ENCODE results near the gene CNTD1.
"Not testable (repeated sequence)": the region's sequence is repeated elsewhere in the genome, so short reads cannot be mapped to it uniquely, and the experiment has no call there.

The CNTD1 gene, protein sequence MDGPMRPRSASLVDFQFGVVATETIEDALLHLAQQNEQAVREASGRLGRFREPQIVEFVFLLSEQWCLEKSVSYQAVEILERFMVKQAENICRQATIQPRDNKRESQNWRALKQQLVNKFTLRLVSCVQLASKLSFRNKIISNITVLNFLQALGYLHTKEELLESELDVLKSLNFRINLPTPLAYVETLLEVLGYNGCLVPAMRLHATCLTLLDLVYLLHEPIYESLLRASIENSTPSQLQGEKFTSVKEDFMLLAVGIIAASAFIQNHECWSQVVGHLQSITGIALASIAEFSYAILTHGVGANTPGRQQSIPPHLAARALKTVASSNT

DNA sequence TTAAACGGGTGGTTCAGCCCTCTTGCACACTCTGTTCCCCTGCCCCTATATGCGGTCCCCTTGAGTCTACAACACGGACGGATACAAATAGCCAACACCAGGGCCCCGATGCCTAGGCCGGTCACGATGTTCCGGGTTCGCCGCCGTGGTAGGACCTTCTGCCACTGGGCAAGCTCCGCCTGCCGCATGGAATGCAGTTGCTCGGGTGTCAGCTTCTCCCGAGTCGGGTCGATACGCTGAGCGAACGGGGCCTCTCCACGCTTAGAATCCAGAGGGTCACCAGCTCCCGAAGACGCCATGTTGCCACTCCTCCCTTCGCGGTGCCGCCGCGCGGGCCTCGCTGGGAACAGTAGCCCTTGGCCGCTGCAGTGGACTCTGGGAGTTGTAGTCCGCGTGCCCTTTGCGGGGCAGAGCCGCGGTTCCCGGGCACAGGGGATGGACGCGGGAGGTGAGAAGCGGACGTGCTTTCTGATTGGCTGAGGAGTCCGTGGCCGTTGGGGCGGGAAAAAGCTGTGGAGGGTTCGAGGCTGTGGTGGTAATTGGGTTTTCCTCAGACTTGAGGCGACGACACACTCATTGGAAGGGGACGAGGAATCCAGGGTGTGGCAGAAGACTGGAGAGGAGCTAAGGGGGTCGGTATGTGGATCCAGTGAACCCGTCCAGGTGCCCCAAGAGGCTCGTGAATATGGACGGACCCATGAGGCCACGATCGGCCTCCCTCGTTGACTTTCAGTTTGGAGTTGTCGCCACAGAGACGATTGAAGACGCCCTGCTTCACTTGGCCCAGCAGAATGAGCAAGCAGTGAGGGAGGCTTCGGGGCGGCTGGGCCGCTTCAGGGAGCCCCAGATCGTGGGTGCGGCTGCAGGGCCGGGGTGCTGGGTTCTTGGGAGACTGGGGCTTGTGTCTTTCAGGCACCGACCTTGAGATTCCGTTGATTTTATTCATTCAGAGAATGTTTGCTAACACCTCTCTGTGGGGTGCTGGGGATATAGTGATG is at the start of gene CNTD1, which contains the start of gene COA3:
TSS of gene CNTD1 (plus strand) at position 479 of the 998 bp plus-strand sequence. CDS start at position 686, 207 bp downstream.
TSS of gene COA3 (minus strand) at position 322 of the 998 bp plus-strand sequence. CDS start at position 299, 23 bp downstream.
- DNase-seq (ENCODE audit: low read depth in 2 of 2): peak; percentile 74 to 79

DNA sequence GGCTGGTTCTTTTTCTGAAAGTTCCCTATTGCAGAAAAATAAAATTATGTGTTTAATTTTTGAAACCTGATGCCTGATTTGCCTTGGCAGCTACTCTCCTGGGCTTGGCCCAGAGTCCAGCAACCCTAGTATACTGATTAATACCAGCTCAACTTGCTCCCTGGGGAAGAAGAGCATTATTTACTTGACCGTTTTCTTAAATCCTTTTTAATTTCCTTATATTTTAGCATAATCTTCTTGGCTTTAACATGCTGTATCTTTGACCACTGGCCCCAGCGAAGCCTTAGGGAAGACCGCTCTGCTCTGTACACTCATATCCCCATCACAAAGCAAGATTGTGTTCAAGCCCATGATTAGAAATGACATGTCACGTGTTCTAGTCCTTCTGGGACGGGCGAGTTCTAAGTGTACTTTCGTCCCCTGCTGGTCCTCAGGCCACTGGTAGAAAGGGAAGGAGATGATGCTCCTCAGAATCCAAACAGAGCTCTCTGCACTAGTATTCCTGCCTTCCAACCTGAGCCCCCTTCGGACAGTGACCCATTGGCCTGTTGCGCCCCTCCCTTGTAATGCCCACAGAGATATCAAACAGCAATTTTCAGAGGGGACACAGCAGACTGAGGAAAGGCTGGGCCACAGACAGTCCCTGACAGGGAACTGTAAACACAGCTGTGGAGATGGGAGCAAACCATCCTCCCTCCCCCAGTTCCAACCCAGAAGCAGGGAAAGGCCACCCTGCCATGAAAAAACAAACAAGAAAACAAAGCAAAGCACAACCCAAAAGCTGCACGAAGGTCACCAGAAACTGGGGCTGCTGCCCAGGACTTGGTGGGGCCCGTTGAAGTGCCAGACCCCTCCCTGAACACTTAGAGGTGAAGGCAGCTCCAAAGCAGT is 49.5 kb upstream of the CNTD1 start:
- no peak for DNase-seq (ENCODE audit: low read depth in 2 of 2)

DNA sequence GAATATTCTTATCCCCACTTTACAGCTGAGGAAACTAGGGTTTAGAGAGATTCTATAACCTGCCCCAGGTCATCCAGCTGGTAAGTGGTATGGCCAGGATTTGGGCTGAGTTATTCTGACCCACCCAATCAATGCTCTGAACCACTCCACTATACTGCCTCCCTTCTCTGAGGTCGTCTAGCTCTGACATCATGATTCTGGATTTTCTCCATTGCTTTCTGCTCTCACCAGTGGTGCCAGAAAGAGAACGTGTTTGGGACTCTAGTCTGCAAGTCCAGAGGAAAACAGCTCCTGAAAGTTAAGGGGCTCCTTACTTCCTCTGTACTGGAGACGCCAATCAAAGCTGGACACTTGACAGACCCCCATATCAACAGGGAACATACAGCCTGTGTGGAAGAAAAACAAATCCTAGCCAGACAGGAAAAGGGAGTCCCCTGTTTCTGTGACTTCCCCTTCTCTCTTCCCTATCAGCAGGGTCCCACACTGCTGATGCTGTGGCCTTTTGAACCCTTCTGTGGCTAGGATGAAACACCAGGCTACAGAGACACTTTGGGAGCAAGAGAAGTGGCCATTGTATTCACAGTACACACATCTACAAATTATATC is 47.8 kb upstream of the CNTD1 start:
- DNase-seq (ENCODE audit: low read depth in 2 of 2): no peak

DNA sequence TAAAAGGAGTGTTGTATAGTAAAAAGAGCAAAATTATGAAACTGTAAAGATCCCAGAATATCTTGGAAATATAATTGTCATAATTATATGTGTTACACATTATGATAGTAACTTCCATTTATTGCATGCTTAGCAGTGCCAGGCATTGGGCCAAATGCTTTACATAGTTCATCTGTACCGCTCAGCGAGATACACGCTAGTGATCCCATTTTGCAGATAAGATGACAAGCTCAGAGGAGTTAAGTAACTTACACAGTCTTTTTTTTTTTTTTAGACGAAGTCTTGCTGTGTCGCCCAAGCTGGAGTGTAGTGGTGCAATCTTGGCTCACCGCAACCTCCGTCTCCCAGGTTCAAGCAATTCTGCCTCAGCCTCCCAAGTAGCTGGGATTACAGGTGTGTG is 47.0 kb upstream of the CNTD1 start:
- DNase-seq (ENCODE audit: low read depth in 2 of 2): no peak

DNA sequence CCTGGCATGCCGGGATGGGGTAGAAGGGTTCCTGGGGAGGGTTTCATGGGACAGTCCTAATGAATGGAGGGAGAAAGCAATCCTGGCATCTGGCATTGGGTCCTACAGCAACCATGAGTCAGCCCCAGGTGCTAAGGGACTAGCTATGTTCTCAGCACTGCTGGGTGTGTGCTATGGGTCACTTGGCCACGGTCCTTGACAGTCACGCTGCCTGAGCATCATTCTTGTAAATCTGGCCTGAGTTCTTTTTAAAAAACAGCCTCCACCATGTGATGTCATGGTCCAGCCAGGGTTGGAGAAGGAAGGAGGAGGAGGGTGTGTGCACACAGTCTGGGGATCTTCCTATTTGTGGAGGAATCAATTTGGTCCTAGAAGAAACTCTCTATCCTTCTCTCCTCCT is 43.9 kb upstream of the CNTD1 start:
- no peak for DNase-seq (ENCODE audit: low read depth in 2 of 2)

DNA sequence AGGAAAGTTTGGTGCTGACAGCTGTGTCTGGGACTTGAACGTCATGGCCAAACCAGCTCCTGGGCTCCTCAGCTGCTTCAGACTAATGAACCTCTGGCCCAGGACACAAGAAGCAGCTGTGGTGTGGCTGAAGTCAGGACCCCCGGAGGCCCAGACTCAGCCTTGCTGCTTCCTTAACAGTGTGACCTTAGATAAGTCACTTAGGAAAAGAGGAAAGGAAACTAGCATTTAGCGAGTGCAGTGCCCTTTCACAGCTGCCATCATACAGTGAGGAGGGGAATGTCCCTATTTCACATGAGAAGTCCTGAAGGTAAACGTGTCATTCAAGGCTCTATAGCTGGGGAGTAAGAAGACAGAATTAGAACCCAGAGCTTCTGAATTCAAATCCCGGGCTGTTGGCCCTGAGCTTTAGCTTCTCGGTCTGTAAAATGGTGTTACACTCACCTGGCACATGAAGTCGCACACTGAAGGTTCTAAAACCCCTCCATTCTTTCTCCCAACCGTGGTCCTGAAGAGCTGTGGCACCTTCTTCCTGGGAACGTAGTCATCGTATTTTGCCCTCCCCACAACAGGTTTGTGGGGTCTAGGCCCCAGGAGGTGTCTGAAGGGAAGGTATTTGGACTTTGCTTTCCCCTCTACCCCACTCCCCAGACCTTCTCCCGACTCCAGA is 38.5 kb upstream of the CNTD1 start:
- DNase-seq (ENCODE audit: low read depth in 2 of 2): no peak

DNA sequence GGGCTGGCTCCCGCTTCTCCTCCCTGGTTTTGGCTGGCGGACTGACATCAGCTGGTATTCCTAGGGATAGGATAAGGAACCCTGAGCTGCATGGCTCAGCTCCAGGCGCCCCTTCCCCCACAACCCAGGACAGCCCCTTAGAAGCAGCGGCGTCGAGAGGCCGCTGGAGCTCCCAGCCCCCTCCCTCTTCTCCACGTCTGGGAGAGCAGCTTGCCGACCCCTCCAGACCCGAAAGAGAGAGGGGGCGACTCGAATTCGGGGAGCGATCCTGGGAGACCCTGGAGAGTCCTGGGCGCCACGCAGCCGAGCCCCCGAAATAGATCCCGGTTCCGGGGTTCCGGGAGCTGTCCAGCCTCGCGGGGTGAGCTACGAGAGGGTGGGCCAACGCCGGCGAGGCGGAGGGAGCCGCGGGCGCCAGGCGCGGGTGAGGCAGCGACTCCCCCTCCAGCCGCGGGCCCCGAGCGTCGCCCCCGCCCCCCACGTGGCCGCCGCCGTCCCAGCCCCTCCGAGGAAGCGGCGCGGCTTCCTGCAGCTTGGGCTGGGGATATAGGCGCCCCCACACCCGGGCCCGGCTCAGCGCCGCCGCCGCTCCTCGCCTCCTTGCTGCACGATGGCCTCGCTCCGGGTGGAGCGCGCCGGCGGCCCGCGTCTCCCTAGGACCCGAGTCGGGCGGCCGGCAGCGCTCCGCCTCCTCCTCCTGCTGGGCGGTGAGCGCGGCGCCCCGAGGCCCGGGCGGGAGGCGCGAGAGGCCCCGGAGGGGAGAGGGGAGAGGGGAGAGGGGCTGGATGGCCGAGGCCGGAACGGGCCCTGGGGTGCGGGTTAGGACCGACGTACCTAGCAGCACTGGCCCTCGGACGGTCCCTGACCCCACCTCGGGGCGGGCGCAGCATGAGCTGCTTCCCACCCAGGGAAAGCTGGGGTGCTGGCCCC is 37.7 kb upstream of the CNTD1 start, which contains the start of gene RAMP2:
TSS of gene RAMP2 (plus strand) at position 576 of the 930 bp plus-strand sequence. CDS start at position 611, 35 bp downstream.
- no peak for DNase-seq (ENCODE audit: low read depth in 2 of 2)

DNA sequence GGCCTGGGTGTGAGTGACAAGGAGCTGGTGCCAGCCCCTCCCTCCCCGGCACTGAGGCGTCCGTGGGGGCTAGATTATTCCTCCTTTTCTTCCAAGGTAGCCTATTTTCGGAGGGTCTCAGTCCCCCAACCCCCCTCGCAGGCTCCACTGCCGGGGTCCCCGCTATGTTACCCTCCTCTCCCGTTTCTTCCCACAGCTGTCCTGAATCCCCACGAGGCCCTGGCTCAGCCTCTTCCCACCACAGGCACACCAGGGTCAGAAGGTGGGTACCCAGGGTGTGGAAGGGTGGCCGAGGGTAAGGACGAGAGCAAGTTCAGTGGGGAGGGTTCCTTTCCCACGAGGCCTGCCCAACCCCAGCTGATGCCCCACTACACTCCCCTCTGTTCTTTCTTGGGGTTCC is 37.0 kb upstream of the CNTD1 start:
- DNase-seq (ENCODE audit: low read depth in 2 of 2): no peak

DNA sequence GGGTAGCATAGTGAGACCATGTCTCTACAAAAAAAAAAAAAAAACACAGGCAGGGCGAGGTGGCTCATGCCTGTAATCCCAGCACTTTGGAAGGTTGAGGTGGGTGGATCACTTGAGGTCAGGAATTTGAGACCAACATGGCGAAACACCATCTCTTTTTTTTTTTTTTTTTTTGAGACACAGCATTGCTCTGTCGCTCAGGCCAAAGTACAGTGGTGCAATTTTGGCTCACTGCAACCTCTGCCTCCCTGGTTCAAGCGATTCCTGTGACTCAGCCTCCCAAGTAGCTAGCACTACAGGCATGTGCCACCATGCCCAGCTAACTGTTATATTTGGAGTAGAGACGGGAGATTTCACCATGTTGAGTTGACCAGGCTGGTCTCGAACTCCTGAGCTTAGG is 32.5 kb upstream of the CNTD1 start:
- no peak for DNase-seq (ENCODE audit: low read depth in 2 of 2)

DNA sequence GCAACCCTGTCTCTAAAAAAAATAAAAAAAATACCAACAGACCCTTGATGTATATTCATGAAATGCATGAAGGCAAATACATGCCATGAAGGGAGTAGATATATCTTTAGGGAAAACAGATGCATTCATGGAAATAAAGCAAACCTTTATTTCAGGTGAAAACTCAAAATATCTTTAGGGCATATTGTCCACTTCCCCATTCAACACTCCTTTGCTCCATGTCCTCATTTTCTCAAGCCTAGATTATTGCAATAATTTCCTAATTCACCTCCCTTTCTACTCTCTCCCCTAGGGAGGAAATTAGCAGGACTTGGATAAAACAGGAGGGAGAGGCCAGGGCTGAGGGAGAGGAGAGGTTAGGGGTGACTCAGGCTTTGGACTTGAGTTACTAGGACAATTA is 31.1 kb upstream of the CNTD1 start:
- DNase-seq (ENCODE audit: low read depth in 2 of 2): no peak

DNA sequence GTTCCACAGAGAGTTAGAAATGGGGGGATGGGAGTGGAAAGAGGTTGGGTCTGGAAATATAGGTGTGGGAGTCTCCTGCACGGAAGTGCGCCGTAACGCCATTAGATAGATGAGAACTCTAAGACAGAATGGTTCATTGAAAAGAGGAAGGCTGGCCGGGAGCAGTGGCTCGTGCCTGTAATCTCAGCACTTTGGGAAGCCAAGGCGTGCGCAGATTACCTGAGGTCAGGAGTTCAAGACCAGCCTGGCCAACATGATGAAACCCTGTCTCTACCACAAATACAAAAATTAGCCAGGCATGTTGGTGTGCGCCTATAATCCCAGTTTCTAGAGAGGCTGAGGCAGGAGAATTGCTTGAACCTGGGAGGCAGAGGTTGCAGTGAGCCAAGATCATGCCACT is 30.7 kb upstream of the CNTD1 start:
- DNase-seq (ENCODE audit: low read depth in 2 of 2): not testable (repeated sequence)

DNA sequence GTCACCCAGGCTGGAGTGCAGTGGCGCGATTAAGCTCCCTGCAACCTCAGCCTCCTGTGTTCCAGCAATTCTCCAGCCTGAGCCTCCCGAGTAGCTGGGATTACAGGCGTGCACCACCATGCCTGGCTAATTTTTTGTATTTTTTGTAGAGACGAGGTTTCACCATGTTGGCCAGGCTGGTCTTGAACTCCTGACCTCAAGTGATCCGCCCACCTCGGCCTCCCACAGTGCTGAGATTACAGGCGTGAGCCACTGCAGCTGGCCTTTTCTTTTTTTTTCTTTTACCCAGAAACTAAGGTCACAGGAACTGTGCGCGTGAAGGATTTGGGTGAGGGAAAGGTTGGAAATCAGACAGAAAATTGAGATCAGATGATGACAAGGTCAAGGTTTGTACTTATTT is 28.7 kb upstream of the CNTD1 start:
- DNase-seq (ENCODE audit: low read depth in 2 of 2): not testable (repeated sequence)

DNA sequence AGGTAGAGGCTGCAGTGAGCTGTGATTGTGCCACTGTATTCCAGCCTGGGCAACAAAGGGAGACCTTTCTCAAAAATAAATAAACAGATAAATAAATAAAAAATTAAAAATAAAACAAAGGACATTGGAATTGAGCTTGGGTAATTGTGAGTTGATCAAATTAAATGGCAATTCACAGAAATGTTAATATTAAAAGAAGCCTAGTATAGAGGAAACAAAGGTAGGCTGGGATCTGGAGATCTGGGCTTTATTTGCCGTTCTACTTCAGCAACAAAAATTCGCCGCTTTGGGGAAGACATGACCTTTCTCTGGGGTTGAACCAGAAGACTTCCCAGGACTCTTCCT is 25.7 kb upstream of the CNTD1 start:
- DNase-seq (ENCODE audit: low read depth in 2 of 2): no peak

DNA sequence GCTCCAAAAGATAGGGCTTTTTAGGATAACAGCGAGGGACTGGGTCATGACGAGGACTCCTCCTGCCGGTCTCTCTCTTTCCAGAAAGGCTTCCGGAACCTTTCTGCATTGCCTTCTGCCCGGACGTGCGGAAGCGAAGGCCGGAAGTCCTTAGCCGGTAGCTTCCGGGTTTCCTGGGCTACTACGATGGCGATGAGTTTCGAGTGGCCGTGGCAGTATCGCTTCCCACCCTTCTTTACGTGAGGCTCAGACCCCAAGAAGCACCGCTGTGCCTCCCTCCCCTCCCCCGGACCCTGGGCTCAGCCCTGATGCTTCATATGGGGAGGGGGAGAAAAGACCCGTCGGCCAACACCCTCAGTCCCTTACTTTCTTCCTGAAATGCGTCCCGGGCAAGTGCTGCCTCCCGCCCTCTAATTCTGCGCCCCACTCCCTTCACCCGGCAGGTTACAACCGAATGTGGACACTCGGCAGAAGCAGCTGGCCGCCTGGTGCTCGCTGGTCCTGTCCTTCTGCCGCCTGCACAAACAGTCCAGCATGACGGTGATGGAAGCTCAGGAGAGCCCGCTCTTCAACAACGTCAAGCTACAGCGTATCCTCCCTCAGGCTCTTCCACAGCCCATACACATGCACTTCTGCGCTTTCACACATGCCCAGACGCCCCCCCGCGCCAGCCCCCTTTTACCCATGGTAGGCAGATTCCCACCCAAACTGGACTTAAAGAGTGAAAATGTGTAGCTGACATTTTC is 25.2 kb upstream of the CNTD1 start, which contains the start of gene VPS25:
TSS of gene VPS25 (plus strand) at position 160 of the 746 bp plus-strand sequence. CDS start at position 187, 27 bp downstream.
- DNase-seq (ENCODE audit: low read depth in 2 of 2): peak; percentile 60 to 72

DNA sequence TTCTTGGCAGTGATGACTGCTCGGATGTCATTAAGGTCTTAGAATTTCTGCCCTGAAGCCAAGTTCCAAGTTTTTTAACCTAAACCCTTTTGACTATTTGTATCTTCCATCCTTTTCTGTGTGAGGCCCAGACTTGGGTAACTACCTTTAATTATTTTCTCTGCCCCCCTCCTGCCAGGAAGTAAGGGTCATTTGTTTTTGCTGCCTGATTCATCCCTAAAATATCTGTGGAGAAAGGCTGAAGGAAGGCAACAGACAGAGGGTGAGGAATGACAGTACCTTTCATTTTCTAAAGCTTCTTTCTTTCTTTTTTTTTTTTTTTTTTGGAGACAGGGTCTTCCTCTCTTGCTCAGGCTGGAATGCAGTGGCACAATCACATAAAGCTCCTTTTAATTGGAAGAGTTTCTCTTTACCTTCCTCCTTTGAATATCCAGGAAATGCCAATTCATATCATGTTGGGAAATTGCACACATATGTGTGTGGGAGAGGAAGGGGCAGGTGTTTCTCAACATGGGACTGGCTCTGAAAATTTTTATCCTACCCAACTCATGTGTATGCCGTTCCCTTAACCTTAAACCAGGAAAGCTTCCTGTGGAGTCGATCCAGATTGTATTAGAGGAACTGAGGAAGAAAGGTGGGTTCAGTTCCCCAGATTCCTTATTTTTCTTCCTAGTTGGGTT is 24.5 kb upstream of the CNTD1 start:
- no peak for DNase-seq (ENCODE audit: low read depth in 2 of 2)

DNA sequence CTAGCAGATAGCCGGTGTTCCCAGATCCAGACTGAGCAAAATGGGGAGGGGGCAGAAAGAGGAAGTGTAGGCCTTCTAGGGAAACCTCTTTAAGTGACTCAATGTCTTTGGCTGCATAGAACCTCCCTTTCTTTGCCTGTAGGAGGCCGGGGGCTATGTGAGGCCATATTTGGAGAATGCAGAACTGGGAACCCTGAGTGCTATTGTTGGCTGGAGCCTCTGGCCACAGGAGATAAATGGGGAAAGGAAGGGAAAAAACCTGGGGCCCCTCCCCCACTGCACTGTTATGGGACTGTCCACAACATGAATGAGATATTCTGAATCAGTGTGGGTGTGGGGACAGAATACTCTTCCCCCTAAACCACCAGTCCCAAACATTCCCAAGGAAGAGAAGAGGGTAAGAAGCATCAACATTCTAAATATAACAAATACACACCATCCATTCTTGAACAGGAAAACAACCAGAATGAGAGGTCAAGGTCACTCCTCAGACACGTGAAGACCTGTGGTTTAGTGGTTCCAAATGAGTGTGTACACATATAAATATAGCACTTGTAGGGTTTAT is 23.0 kb upstream of the CNTD1 start:
- no peak for DNase-seq (ENCODE audit: low read depth in 2 of 2)

DNA sequence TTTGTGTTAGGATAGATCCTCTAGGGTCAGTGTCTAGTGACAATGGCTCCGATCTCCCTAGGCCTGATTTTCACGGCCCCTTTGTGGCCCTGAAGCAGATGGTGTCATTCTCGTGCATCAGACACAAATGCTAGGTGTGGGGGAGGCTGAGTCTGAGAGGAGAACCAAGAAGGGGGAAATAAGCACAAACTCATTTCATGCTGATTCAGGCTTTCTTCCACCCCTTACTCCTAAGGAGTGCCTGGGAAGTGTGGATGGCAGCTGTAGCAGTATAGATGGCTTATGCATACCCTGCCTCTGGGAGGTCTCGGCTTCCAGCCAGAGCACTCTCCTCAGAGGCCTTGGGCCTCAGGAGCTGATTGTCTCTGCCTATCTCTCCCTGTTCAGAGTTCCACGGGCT is 20.1 kb upstream of the CNTD1 start:
- DNase-seq (ENCODE audit: low read depth in 2 of 2): no peak

Measured in stimulated activated CD8-positive, alpha-beta memory T cell treated with anti-CD3 and anti-CD28 coated beads, Interleukin-15, amount 100 ng/mL, for 48 hours (primary cell).